Adipose tissue (tissue), 3 donors: ENCODE results near the gene CLDN19. TPM values are rescaled to one million over a fixed set of nuclear protein-coding genes. Genes with fewer than 3 reads are reported as not detected.
"Not testable (repeated sequence)": the region's sequence is repeated elsewhere in the genome, so short reads cannot be mapped to it uniquely, and the experiment has no call there.

ENCODE experiments used
- H3K27ac ChIP-seq: one replicate; pipeline ENCODE4 v1.5.1; 2013; ENCODE audit warnings: low read depth, low read length
- WGBS, 3 donors: extraction: QIAGEN DNeasy Blood & Tissue Kit; methylation state at CpG; one replicate each; pipeline ENCODE4 v1.1.7; 2013; 5-methylcytosine and 5-hydroxymethylcytosine counted together
- polyA plus RNA-seq, 3 donors: library from polyadenylated mRNA; stranded (reverse); fragments of 200-250 nt; gene quantifications; one replicate each; pipeline ENCODE4 v1.2.3, GENCODE V29; 2013
- donor health status: healthy with polysubstance abuse.
- donor health status: Bipolar disorder and iron deficiency.
- donor health status: healthy.

Gene CLDN19
- polyA plus RNA-seq, 3 donors, result 0.01 TPM; not detected in 2

GRCh38 chr1:42765269-42765668 is 25.2 kb upstream of the CLDN19 start:
- H3K27ac ChIP-seq, result no peak overlapping the region
- WGBS, 3 donors, result 17 to 32% (median 24%) methylated on average over 7 of the region's 7 CpGs

- WGBS, 3 donors, result 54 to 69% (median 58%) methylated on average over 5 of the region's 5 CpGs
- H3K27ac ChIP-seq, result no peak overlapping the region
Observed at GRCh38 chr1:42762269-42762668, 22.2 kb upstream of the CLDN19 start.

- WGBS, 3 donors, result 93 to 96% (median 94%) methylated on average over 4 of the region's 4 CpGs
- H3K27ac ChIP-seq, result no peak overlapping the region
Observed at GRCh38 chr1:42761567-42761966, 21.5 kb upstream of the CLDN19 start.

- no peak overlapping the region for H3K27ac ChIP-seq
- 64 to 82% (median 70%) methylated on average over 9 of the region's 9 CpGs for WGBS, 3 donors
Observed at GRCh38 chr1:42759114-42759513, 19.1 kb upstream of the CLDN19 start.

- H3K27ac ChIP-seq, result no peak overlapping the region
- 48 to 84% (median 65%) methylated on average over 3 of the region's 3 CpGs for WGBS, 3 donors
Observed at GRCh38 chr1:42758641-42759040, 18.6 kb upstream of the CLDN19 start.

- no peak overlapping the region for H3K27ac ChIP-seq
Observed at GRCh38 chr1:42757892-42758275, 17.8 kb upstream of the CLDN19 start.

- WGBS, 3 donors, result 75 to 78% (median 76%) methylated on average over 17 of the region's 17 CpGs
- no peak overlapping the region for H3K27ac ChIP-seq
Observed at GRCh38 chr1:42756956-42757891, 17.2 kb upstream of the CLDN19 start.

- WGBS, 3 donors, result 82 to 89% (median 83%) methylated on average over 1 of the region's 1 CpG
- H3K27ac ChIP-seq, result no peak overlapping the region
Observed at GRCh38 chr1:42753070-42753469, 13.0 kb upstream of the CLDN19 start.

GRCh38 chr1:42752284-42752683 is 12.2 kb upstream of the CLDN19 start:
- WGBS, 3 donors, result 92 to 98% (median 94%) methylated on average over 6 of the region's 6 CpGs
- H3K27ac ChIP-seq, result no peak overlapping the region

- 91 to 93% (median 91%) methylated on average over 8 of the region's 8 CpGs for WGBS, 3 donors
Observed at GRCh38 chr1:42751511-42752070, 11.6 kb upstream of the CLDN19 start.

GRCh38 chr1:42750041-42750440 is 10.0 kb upstream of the CLDN19 start:
- WGBS, 3 donors, result 93 to 96% (median 94%) methylated on average over 12 of the region's 12 CpGs

More at GRCh38 chr1:42751511-42752070, 11.6 kb upstream of the CLDN19 start:
- H3K27ac ChIP-seq, result not testable (repeated sequence)

GRCh38 chr1:42748461-42749410 is 8.7 kb upstream of the CLDN19 start:
- no peak overlapping the region for H3K27ac ChIP-seq
- 76 to 85% (median 77%) methylated on average over 14 of the region's 14 CpGs for WGBS, 3 donors

More at GRCh38 chr1:42750041-42750440, 10.0 kb upstream of the CLDN19 start:
- no peak overlapping the region for H3K27ac ChIP-seq

- H3K27ac ChIP-seq, result no peak overlapping the region
- 80 to 88% (median 84%) methylated on average over 10 of the region's 10 CpGs for WGBS, 3 donors
Observed at GRCh38 chr1:42748021-42748420, 8.0 kb upstream of the CLDN19 start.

- 43 to 58% (median 56%) methylated on average over 14 of the region's 14 CpGs for WGBS, 3 donors
Observed at GRCh38 chr1:42747125-42747524, 7.1 kb upstream of the CLDN19 start.

GRCh38 chr1:42746436-42747105 is 6.5 kb upstream of the CLDN19 start:
- H3K27ac ChIP-seq, result no peak overlapping the region
- 90 to 91% (median 90%) methylated on average over 12 of the region's 12 CpGs for WGBS, 3 donors

More at GRCh38 chr1:42747125-42747524, 7.1 kb upstream of the CLDN19 start:
- no peak overlapping the region for H3K27ac ChIP-seq

GRCh38 chr1:42745851-42746250 is 5.8 kb upstream of the CLDN19 start:
- 73 to 83% (median 83%) methylated on average over 8 of the region's 8 CpGs for WGBS, 3 donors
- no peak overlapping the region for H3K27ac ChIP-seq

- 90 to 93% (median 92%) methylated on average over 9 of the region's 9 CpGs for WGBS, 3 donors
- no peak overlapping the region for H3K27ac ChIP-seq
Observed at GRCh38 chr1:42744148-42744413, 4.0 kb upstream of the CLDN19 start.
